ENCODE data around the gene RBM19. TPM values are rescaled to one million over a fixed set of nuclear protein-coding genes. Genes with fewer than 3 reads are reported as not detected.

The RBM19 gene
- total RNA-seq, 2 donors from 2014 or later, result 38.6 to 43.1 TPM

GRCh38 chr12:113819495-113819894 lies 146.6 kb downstream of the RBM19 start:
- H3K27me3 Mint-ChIP-seq (ENCODE audit: insufficient read depth), result no peaks in the 10 kb centered on the region
- no peak for TF ChIP-seq CTCF (conservative IDR thresholded peaks at IDR 0.05)
- H3K4me1 Mint-ChIP-seq, result peaks cover 9% of the 10 kb centered on the region
- no peaks in the 10 kb centered on the region for H3K4me1 ChIP-seq (ENCODE audit: control insufficient read depth, insufficient read depth, low read length)
- H3K36me3 Mint-ChIP-seq (ENCODE audit: low read depth), result peaks cover 11% of the 10 kb centered on the region
- 59 to 71% methylated on average over 8 to 10 of the region's 10 CpGs for WGBS, 2 experiments (ENCODE audit: insufficient coverage in 1 of 2, insufficient read length in 1 of 2)
- DNase-seq, result peak; percentile 64
- no peaks in the 10 kb centered on the region for H3K9me3 ChIP-seq (ENCODE audit: control insufficient read depth, low read length)
- no peak overlapping the region for H3K27ac ChIP-seq (ENCODE audit: low read depth, low read length)
- H3K36me3 ChIP-seq (ENCODE audit: control insufficient read depth, insufficient read depth, low read length), result no peaks in the 10 kb centered on the region
- H3K4me3 ChIP-seq (ENCODE audit: low read length), result no peak overlapping the region
- H3K27ac Mint-ChIP-seq, result peak overlapping the region; percentile 15
- no peaks in the 10 kb centered on the region for H3K27me3 ChIP-seq (ENCODE audit: control insufficient read depth, insufficient read depth, low read length, poor library complexity, severe bottlenecking)
- no peak overlapping the region for H3K9ac ChIP-seq (ENCODE audit: extremely low read depth, low read length, poor library complexity, severe bottlenecking)
- no peak overlapping the region for H3K4me3 Mint-ChIP-seq
- no peaks in the 10 kb centered on the region for H3K9me3 Mint-ChIP-seq

GRCh38 chr12:113818833-113819232 lies 147.3 kb downstream of the RBM19 start:
- Histone ChIP-seq H3K9me3 (ENCODE audit: control insufficient read depth, low read length) (no peaks in the 10 kb centered on the region), H3K4me3 (ENCODE audit: low read length) (no peak overlapping the region), H3K9ac (ENCODE audit: extremely low read depth, low read length, poor library complexity, severe bottlenecking) (no peak overlapping the region), H3K27me3 (ENCODE audit: control insufficient read depth, insufficient read depth, low read length, poor library complexity, severe bottlenecking) (no peaks in the 10 kb centered on the region), H3K27ac (ENCODE audit: low read depth, low read length) (no peak overlapping the region), H3K36me3 (ENCODE audit: control insufficient read depth, insufficient read depth, low read length) (no peaks in the 10 kb centered on the region), H3K4me1 (ENCODE audit: control insufficient read depth, insufficient read depth, low read length) (no peaks in the 10 kb centered on the region)
- H3K27ac Mint-ChIP-seq, result peak overlapping the region; percentile 80
- no peaks in the 10 kb centered on the region for H3K9me3 Mint-ChIP-seq
- peak; percentile 95 for DNase-seq
- peaks cover 9% of the 10 kb centered on the region for H3K4me1 Mint-ChIP-seq
- WGBS, 2 experiments (ENCODE audit: insufficient coverage in 1 of 2, insufficient read length in 1 of 2), result 72 to 75% methylated on average over 6 to 10 of the region's 10 CpGs
- TF ChIP-seq CTCF (conservative IDR thresholded peaks at IDR 0.05), result peak; percentile 88
- no peaks in the 10 kb centered on the region for H3K27me3 Mint-ChIP-seq (ENCODE audit: insufficient read depth)
- no peak overlapping the region for H3K4me3 Mint-ChIP-seq
- H3K36me3 Mint-ChIP-seq (ENCODE audit: low read depth), result peaks cover 11% of the 10 kb centered on the region

GRCh38 chr12:113818283-113818682 lies 147.8 kb downstream of the RBM19 start:
- no peak overlapping the region for H3K27ac Mint-ChIP-seq

More at GRCh38 chr12:113818283-113818682, 147.8 kb downstream of the RBM19 start:
- Histone ChIP-seq H3K9ac (ENCODE audit: extremely low read depth, low read length, poor library complexity, severe bottlenecking) (no peak overlapping the region), H3K9me3 (ENCODE audit: control insufficient read depth, low read length) (no peaks in the 10 kb centered on the region), H3K4me3 (ENCODE audit: low read length) (no peak overlapping the region), H3K27ac (ENCODE audit: low read depth, low read length) (no peak overlapping the region), H3K27me3 (ENCODE audit: control insufficient read depth, insufficient read depth, low read length, poor library complexity, severe bottlenecking) (no peaks in the 10 kb centered on the region), H3K36me3 (ENCODE audit: control insufficient read depth, insufficient read depth, low read length) (no peaks in the 10 kb centered on the region), H3K4me1 (ENCODE audit: control insufficient read depth, insufficient read depth, low read length) (no peaks in the 10 kb centered on the region)
- WGBS, 2 experiments (ENCODE audit: insufficient coverage in 1 of 2, insufficient read length in 1 of 2), result 83 to 97% methylated on average over 4 of the region's 4 CpGs
- peaks cover 9% of the 10 kb centered on the region for H3K4me1 Mint-ChIP-seq
- no peaks in the 10 kb centered on the region for H3K27me3 Mint-ChIP-seq (ENCODE audit: insufficient read depth)
- H3K9me3 Mint-ChIP-seq, result no peaks in the 10 kb centered on the region
- no peak for TF ChIP-seq CTCF (conservative IDR thresholded peaks at IDR 0.05)
- no peak overlapping the region for H3K4me3 Mint-ChIP-seq
- H3K36me3 Mint-ChIP-seq (ENCODE audit: low read depth), result peaks cover 11% of the 10 kb centered on the region
- no peak for DNase-seq
